Astrocyte (in vitro differentiated cells and primary cell): ENCODE results near the gene VPS11. TPM values are rescaled to one million over a fixed set of nuclear protein-coding genes. Genes with fewer than 3 reads are reported as not detected.

ENCODE experiments used
- DNase-seq: peaks from one replicate; pipeline ENCODE4 v3.0.0-alpha.2; 2010; ENCODE audit warnings: low read depth
- FAIRE-seq: peaks from 2 replicates; lab custom pipeline; 2011; peaks lifted over from hg19 to GRCh38; lab: Jason Lieb, UNC
- H2AFZ ChIP-seq: 2 replicates; pipeline ENCODE4 v1.6.0; 2012; ENCODE audit warnings: low read depth, low read length, inconsistent platforms
- H3K27ac ChIP-seq: 2 replicates; pipeline ENCODE4 v1.5.1; 2011; ENCODE audit warnings: low read depth, low read length, inconsistent platforms
- H3K27me3 ChIP-seq: 2 replicates; pipeline ENCODE4 v1.6.0; 2011; ENCODE audit warnings: low read length, inconsistent platforms; ENCODE audit not compliant: insufficient read depth
- H3K36me3 ChIP-seq: 2 replicates; pipeline ENCODE4 v1.5.1; 2011; ENCODE audit warnings: low read length, inconsistent platforms; ENCODE audit not compliant: insufficient read depth
- H3K4me1 ChIP-seq: 2 replicates; pipeline ENCODE4 v1.5.1; 2011; ENCODE audit warnings: low read length, inconsistent platforms; ENCODE audit not compliant: insufficient read depth
- H3K4me2 ChIP-seq: 2 replicates; pipeline ENCODE4 v1.6.0; 2012; ENCODE audit warnings: low read length, inconsistent platforms
- H3K4me3 ChIP-seq: 2 replicates; pipeline ENCODE4 v1.5.1; 2011; ENCODE audit warnings: low read depth, mild to moderate bottlenecking, low read length, inconsistent platforms; ENCODE audit not compliant: insufficient read depth
- H3K79me2 ChIP-seq: 2 replicates; pipeline ENCODE4 v1.6.0; 2012; ENCODE audit warnings: mild to moderate bottlenecking, low read length, inconsistent platforms; ENCODE audit not compliant: insufficient read depth
- H3K9ac ChIP-seq: 2 replicates; pipeline ENCODE4 v1.6.0; 2012; ENCODE audit warnings: mild to moderate bottlenecking, low read length, inconsistent platforms
- H3K9me3 ChIP-seq: 2 replicates; pipeline ENCODE4 v1.5.1; 2012; ENCODE audit warnings: low read depth, mild to moderate bottlenecking, low read length, inconsistent platforms; ENCODE audit not compliant: insufficient read depth
- H4K20me1 ChIP-seq: 2 replicates; pipeline ENCODE4 v1.6.0; 2012; ENCODE audit warnings: low read length, inconsistent platforms; ENCODE audit not compliant: insufficient read depth
- H3K27ac Mint-ChIP-seq: one replicate; pipeline ENCODE4 v1.8.0; 2021; ENCODE audit warnings: mild to moderate bottlenecking, mixed read lengths; ENCODE audit not compliant: unreplicated experiment
- H3K27me3 Mint-ChIP-seq: one replicate; pipeline ENCODE4 v1.8.0; 2021; ENCODE audit warnings: low read depth, mixed read lengths; ENCODE audit not compliant: unreplicated experiment
- H3K36me3 Mint-ChIP-seq: one replicate; pipeline ENCODE4 v1.8.0; 2021; ENCODE audit warnings: low read depth, mixed read lengths; ENCODE audit not compliant: unreplicated experiment
- H3K4me1 Mint-ChIP-seq: one replicate; pipeline ENCODE4 v1.8.0; 2021; ENCODE audit warnings: low read depth, mixed read lengths; ENCODE audit not compliant: unreplicated experiment
- H3K4me3 Mint-ChIP-seq: one replicate; pipeline ENCODE4 v1.8.0; 2021; ENCODE audit warnings: mild to moderate bottlenecking, moderate library complexity, mixed read lengths; ENCODE audit not compliant: unreplicated experiment
- H3K9me3 Mint-ChIP-seq: one replicate; pipeline ENCODE4 v1.8.0; 2021; ENCODE audit warnings: mild to moderate bottlenecking, mixed read lengths; ENCODE audit not compliant: unreplicated experiment
- CTCF ChIP-seq: IDR thresholded peaks from 2 replicates; pipeline ENCODE4 v1.5.1; 2011; ENCODE audit warnings: low read depth, mild to moderate bottlenecking, inconsistent platforms, low read length, moderate library complexity; ENCODE audit not compliant: insufficient read depth
- EZH2 ChIP-seq: IDR thresholded peaks from 2 replicates; pipeline ENCODE4 v1.6.1; 2012; ENCODE audit warnings: mild to moderate bottlenecking, low read length, inconsistent platforms; ENCODE audit not compliant: insufficient read depth
- total RNA-seq: library from RNA; stranded (reverse); gene quantifications from 2 replicates; pipeline ENCODE4 v1.2.1, GENCODE V29; 2021

VPS11 gene
- total RNA-seq, 1 donor from 2014 or later: 24.0 TPM

- Histone ChIP-seq H2AFZ (no peak overlapping the region), H3K4me2 (no peak overlapping the region), H3K4me3 (no peak overlapping the region), H3K79me2 (peaks cover 34% of the 10 kb centered on the region), H3K4me1 (peaks cover 20% of the 10 kb centered on the region), H3K9me3 (no peaks in the 10 kb centered on the region), H3K27me3 (no peaks in the 10 kb centered on the region), H4K20me1 (peaks cover 13% of the 10 kb centered on the region), H3K27ac (no peak overlapping the region), H3K9ac (no peak overlapping the region), H3K36me3 (peaks cover 4% of the 10 kb centered on the region)
- Mint-ChIP-seq H3K4me3 (no peak overlapping the region), H3K27me3 (no peaks in the 10 kb centered on the region), H3K9me3 (no peaks in the 10 kb centered on the region), H3K27ac (no peak overlapping the region), H3K4me1 (peaks cover 10% of the 10 kb centered on the region), H3K36me3 (peaks cover 3% of the 10 kb centered on the region)
- no peak for FAIRE-seq
- TF ChIP-seq EZH2: no peak
- no peak for TF ChIP-seq CTCF
- no peak for DNase-seq
These were observed 20.2 kb downstream of the VPS11 start for GRCh38 chr11:119087747-119088241.

DNA sequence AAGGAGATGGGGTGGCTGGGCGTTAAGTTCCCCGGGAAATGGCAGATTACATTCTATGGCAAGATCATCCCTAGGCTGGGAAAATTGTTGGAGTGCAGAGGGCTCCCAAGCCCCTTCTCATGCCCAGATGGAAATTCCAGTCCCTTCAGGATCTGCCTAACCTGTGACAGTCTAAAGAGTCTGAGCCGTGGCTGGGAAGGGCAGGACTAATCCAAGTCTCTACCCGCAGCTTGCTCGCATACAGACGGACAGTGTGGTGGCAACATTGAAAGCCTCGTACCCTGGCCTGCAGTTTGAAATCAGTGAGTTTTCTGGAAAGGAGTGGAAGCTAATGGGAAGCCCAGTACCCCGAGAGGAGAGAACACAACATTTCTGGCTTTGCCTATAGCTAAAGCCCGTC lies 20.8 kb downstream of the VPS11 start:
- H3K36me3 ChIP-seq: peaks cover 4% of the 10 kb centered on the region
- no peaks in the 10 kb centered on the region for H3K27me3 Mint-ChIP-seq
- peaks cover 26% of the 10 kb centered on the region for H3K4me1 ChIP-seq
- H3K4me3 Mint-ChIP-seq: peak overlapping the region; percentile 29
- no peak overlapping the region for H3K27ac Mint-ChIP-seq
- no peaks in the 10 kb centered on the region for H3K9me3 ChIP-seq
- H3K4me1 Mint-ChIP-seq: peaks cover 12% of the 10 kb centered on the region
- no peak overlapping the region for H3K4me2 ChIP-seq
- H3K27me3 ChIP-seq: no peaks in the 10 kb centered on the region
- no peak for DNase-seq
- H3K4me3 ChIP-seq: no peak overlapping the region
- H4K20me1 ChIP-seq: peaks cover 19% of the 10 kb centered on the region
- no peak for FAIRE-seq
- H3K9ac ChIP-seq: no peak overlapping the region
- H3K79me2 ChIP-seq: peaks cover 40% of the 10 kb centered on the region
- H3K27ac ChIP-seq: no peak overlapping the region
- no peak overlapping the region for H2AFZ ChIP-seq
- TF ChIP-seq CTCF: no peak
- no peak for TF ChIP-seq EZH2
- no peaks in the 10 kb centered on the region for H3K9me3 Mint-ChIP-seq
- peaks cover 3% of the 10 kb centered on the region for H3K36me3 Mint-ChIP-seq

DNA sequence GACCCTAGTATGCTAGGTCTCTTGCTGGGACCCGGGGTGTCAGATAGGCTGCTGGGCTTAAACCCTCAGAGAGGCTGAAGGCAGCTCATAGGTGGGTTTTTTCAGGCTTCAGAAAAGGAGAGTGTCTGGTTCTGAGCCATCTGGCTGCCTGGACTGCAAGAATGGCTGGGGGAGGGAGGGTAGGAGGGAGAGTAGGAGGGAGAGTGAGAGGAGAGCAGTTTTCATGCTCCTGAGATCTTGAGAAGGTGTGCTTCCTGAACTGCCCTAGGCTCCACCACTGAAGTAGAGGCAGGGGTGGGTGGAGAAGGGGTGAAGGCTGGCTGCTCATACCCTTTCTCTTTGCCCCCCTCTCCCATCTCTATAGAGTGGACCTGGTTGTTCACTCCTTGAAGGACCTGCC lies 21.7 kb downstream of the VPS11 start:
- no peak for TF ChIP-seq CTCF
- TF ChIP-seq EZH2: no peak
- Histone ChIP-seq H3K4me2 (no peak overlapping the region), H3K36me3 (peaks cover 4% of the 10 kb centered on the region), H3K9me3 (no peaks in the 10 kb centered on the region), H3K79me2 (peaks cover 49% of the 10 kb centered on the region), H4K20me1 (peaks cover 27% of the 10 kb centered on the region), H3K9ac (no peak overlapping the region), H3K4me1 (peaks cover 28% of the 10 kb centered on the region), H3K27me3 (no peaks in the 10 kb centered on the region), H3K27ac (no peak overlapping the region), H3K4me3 (no peak overlapping the region), H2AFZ (no peak overlapping the region)
- no peak overlapping the region for H3K27ac Mint-ChIP-seq
- H3K4me1 Mint-ChIP-seq: peaks cover 15% of the 10 kb centered on the region
- H3K9me3 Mint-ChIP-seq: no peaks in the 10 kb centered on the region
- FAIRE-seq (no peak), DNase-seq (no peak)
- H3K36me3 Mint-ChIP-seq: peaks cover 3% of the 10 kb centered on the region
- no peaks in the 10 kb centered on the region for H3K27me3 Mint-ChIP-seq
- H3K4me3 Mint-ChIP-seq: no peak overlapping the region
